Measurements from ENCODE around the gene DIDO1. TPM values are rescaled to one million over a fixed set of nuclear protein-coding genes. Genes with fewer than 3 reads are reported as not detected.

The DIDO1 gene
- total RNA-seq, 1 experiment from 2014 or later, result 85.9 TPM

DNA sequence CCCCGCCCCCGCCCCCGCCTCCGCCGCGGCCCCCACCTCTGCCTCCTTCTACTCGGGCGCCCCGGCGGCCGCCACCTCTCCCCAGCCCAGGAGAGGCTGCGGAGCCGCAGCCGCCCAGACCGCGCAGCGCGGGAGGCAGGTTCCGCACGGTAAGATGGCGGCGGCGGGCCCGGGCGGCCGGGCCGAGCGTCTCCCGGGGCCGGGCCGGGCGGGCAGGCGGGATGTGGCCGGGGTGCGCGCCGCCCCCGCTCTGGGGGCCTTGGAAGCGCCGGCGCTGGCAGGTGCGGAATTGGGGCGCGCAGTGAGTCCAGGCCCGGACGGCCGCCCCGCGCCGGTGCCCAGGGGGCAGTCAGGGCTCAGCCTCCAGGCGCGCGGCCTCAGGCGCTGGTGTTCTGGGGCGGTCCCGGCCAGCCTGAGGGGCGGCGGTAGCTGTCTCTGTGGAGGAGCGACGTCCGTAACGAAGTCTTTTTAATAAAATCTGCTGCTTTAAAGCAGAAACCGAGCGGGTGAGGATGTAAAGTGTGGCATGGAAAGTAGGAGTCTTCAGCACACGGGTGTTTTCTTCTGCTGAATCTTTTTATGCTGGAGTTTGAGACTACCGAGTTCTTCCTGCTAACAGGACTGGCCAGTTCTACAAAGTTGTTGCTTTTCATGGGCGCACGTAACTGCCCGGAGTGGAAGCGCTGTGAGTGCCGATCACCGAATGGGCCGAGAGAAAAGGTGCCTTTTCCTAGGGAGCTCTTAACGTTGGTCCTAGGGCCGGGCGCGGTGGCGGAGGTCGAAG, 12.0 kb upstream of the DIDO1 start, which contains the start of gene GID8:
TSS of gene GID8 (plus strand) at position 43 of the 784 bp plus-strand sequence. CDS start 3,356 bp downstream, outside the sequence.
- H2BK5ac ChIP-seq (ENCODE audit: insufficient read length, low read length), result no peak within 1 kb of the TSS
- H3K9me3 Mint-ChIP-seq, result no peaks in the 10 kb centered on the region
- peaks cover 10% of the 10 kb centered on the region; the same call in 1 of the 2 replicates for H3K4me1 ChIP-seq (ENCODE audit: insufficient read depth, low read length)
- TF ChIP-seq, protein P1, sequence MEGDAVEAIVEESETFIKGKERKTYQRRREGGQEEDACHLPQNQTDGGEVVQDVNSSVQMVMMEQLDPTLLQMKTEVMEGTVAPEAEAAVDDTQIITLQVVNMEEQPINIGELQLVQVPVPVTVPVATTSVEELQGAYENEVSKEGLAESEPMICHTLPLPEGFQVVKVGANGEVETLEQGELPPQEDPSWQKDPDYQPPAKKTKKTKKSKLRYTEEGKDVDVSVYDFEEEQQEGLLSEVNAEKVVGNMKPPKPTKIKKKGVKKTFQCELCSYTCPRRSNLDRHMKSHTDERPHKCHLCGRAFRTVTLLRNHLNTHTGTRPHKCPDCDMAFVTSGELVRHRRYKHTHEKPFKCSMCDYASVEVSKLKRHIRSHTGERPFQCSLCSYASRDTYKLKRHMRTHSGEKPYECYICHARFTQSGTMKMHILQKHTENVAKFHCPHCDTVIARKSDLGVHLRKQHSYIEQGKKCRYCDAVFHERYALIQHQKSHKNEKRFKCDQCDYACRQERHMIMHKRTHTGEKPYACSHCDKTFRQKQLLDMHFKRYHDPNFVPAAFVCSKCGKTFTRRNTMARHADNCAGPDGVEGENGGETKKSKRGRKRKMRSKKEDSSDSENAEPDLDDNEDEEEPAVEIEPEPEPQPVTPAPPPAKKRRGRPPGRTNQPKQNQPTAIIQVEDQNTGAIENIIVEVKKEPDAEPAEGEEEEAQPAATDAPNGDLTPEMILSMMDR (conservative IDR thresholded peaks at IDR 0.05), result no peak
- no peak within 1 kb of the TSS for H3T11ph ChIP-seq (ENCODE audit: low read length)
- no peaks in the 10 kb centered on the region for H3K79me1 ChIP-seq (ENCODE audit: insufficient read depth, low read depth, low read length, poor library complexity, severe bottlenecking)
- no peak within 1 kb of the TSS for H4K91ac ChIP-seq (ENCODE audit: insufficient read length, low read depth, low read length)
- H3K27me3 Mint-ChIP-seq (ENCODE audit: low read depth), result peaks cover 2% of the 10 kb centered on the region; the same call in 1 of the 2 replicates
- peak within 1 kb of the TSS; percentile 13 for H4K5ac ChIP-seq (ENCODE audit: insufficient read length, low read depth, low read length)
- no peak for DNase-seq
- H4K20me1 ChIP-seq (ENCODE audit: control insufficient read depth, insufficient read depth, insufficient read length), result no peaks in the 10 kb centered on the region
- peak within 1 kb of the TSS; percentile 92 for H3K18ac ChIP-seq (ENCODE audit: insufficient read length, low read depth, low read length)
- peaks cover 12 to 22% of the 10 kb centered on the region in 2 experiments for H3K4me1 Mint-ChIP-seq
- H2BK120ac ChIP-seq (ENCODE audit: low read depth, low read length, poor library complexity, severe bottlenecking), result no peak within 1 kb of the TSS
- no peak within 1 kb of the TSS for H2AK5ac ChIP-seq (ENCODE audit: insufficient read length, low read length)
- H3K9me3 ChIP-seq (ENCODE audit: control insufficient read depth, low read depth, low read length), result no peaks in the 10 kb centered on the region
- peak within 1 kb of the TSS; percentile 74 for H3K4me2 ChIP-seq (ENCODE audit: insufficient read depth, insufficient read length, low read length)
- WGBS (ENCODE audit: extremely low coverage, insufficient read length, low lambda C conversion rate), result no CpG with 5 or more reads among the region's 79 CpGs
- H2BK15ac ChIP-seq (ENCODE audit: low read depth, low read length), result no peak within 1 kb of the TSS
- no peak within 1 kb of the TSS for H2BK20ac ChIP-seq (ENCODE audit: low read depth, low read length, poor library complexity, severe bottlenecking)
- no peak within 1 kb of the TSS for H3K56ac ChIP-seq (ENCODE audit: insufficient read length, low read depth, low read length)
- no peak within 1 kb of the TSS for H4K8ac ChIP-seq (replicated peaks; ENCODE audit: insufficient read length, low read depth, low read length)
- no peak within 1 kb of the TSS for H3K23ac ChIP-seq (ENCODE audit: insufficient read length, low read depth, low read length)
- no peaks in the 10 kb centered on the region for H3K27me3 ChIP-seq (ENCODE audit: insufficient read depth, low read length)
- H2AFZ ChIP-seq (ENCODE audit: low read length), result no peak within 1 kb of the TSS
- H3K23me2 ChIP-seq (ENCODE audit: insufficient read length, low read depth, low read length, poor library complexity, severe bottlenecking), result no peaks in the 10 kb centered on the region
- H3K79me2 ChIP-seq (ENCODE audit: insufficient read depth, low read length), result peaks cover 73% of the 10 kb centered on the region
- no peak within 1 kb of the TSS for H3K4ac ChIP-seq (ENCODE audit: low read depth, low read length)
- no peak within 1 kb of the TSS for H2BK12ac ChIP-seq (ENCODE audit: insufficient read length, low read depth, low read length)
- peaks cover 20 to 40% (median 26%) of the 10 kb centered on the region in 3 experiments for H3K36me3 Mint-ChIP-seq (ENCODE audit: insufficient read depth in 1 of 3, low read depth in 3 of 3)
- peak within 1 kb of the TSS; percentile 96 to 99 (median 98) for H3K27ac Mint-ChIP-seq
- H3K9ac ChIP-seq (ENCODE audit: extremely low read depth, insufficient read length, low read length), result peak within 1 kb of the TSS; percentile 94
- H3K27ac ChIP-seq (ENCODE audit: insufficient read length, low read depth, low read length), result no peak within 1 kb of the TSS
- peak within 1 kb of the TSS in 1 of 2 experiments; percentile 97; a peak in 3 of 5 replicates for H3K4me3 Mint-ChIP-seq
- H3K14ac ChIP-seq (ENCODE audit: insufficient read depth, low read length), result peak within 1 kb of the TSS; percentile 90
